Measurements from ENCODE around the gene TMEM243.

Gene TMEM243

DNA sequence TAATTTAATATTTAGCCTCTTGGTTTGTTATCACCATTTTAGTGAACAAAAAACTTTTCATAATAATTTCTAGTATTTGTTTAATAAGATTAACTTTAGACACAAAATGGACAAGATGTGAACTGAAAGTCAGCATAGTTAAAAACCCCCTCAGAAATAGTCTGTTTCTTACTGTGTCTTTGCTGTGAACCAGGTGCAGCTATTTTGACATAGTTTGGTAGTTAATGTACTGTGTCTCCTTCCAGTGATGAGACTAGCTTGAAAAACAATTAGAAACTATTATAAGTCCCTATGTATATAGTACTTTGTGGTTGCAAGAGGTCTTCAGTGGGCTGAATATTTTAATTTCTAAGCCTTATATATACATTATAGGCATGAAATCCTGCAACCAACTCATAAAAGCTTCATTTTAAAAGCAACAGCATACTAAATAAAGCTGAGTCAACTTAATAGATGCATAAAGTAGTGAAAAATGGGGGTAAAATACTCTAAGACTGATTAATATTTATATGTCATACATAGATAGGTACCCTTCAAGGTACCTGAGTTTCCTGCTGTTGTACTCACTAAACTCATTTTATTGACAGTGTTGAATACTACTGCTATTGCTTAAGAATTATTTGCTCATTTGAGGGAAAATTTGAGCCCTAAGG is 48.1 kb downstream of the TMEM243 start:
- Histone ChIP-seq H3K9me2 (replicated peaks; ENCODE audit: insufficient read depth, low read length) (no peaks in the 10 kb centered on the region), H3K27me3 (ENCODE audit: low read length) (no peaks in the 10 kb centered on the region), H3K36me3 (ENCODE audit: low read length) (peaks cover 97% of the 10 kb centered on the region), H4K20me1 (ENCODE audit: low read depth, low read length) (peaks cover 25% of the 10 kb centered on the region), H3K79me2 (ENCODE audit: insufficient read depth, low read length) (peaks cover 54% of the 10 kb centered on the region), H3K9me3 (ENCODE audit: insufficient read depth, low read length) (no peaks in the 10 kb centered on the region), H3K4me3 (ENCODE audit: insufficient read depth, low read length, poor library complexity, severe bottlenecking) (no peak overlapping the region), H3K9ac (ENCODE audit: low read length) (no peak overlapping the region), H3F3A (ENCODE audit: insufficient read depth) (peaks cover 28% of the 10 kb centered on the region; the same call in 1 of the 2 replicates), H2AFZ (ENCODE audit: low read depth, low read length, severe bottlenecking) (no peak overlapping the region), H3K4me2 (ENCODE audit: low read depth, low read length, poor library complexity, severe bottlenecking) (no peak overlapping the region), H3K27ac (ENCODE audit: low read depth, low read length) (no peak overlapping the region)
- no peak for TF ChIP-seq EZH2phosphoT487 (conservative IDR thresholded peaks at IDR 0.05; ENCODE audit: low read length)
- TF ChIP-seq CTCF (IDR thresholded peaks at IDR 0.05; ENCODE audit: insufficient read depth, low read length, poor library complexity, severe bottlenecking) = no peak

DNA sequence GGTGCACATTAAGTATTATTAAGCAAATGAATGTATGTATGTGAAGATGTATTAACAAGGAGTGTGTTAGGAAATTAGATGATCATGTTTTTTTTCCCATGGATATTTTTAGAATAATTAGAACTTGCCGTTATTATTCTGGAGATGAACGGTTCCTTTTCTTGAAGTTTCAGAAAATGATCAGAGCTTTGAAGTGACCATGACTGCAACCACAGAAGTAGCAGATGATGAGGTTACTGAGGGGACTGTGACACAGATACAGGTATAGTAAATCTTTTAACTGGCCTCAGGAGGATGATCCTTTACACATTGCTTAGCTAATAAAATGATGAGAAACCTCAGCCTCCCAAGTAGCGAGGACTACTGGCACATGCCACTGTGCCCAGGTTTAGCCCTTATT is 48.7 kb downstream of the TMEM243 start:
- Histone ChIP-seq H2AFZ (ENCODE audit: low read depth, low read length, severe bottlenecking) (no peak overlapping the region), H3K27ac (ENCODE audit: low read depth, low read length) (no peak overlapping the region), H3K27me3 (ENCODE audit: low read length) (no peaks in the 10 kb centered on the region), H3K4me3 (ENCODE audit: insufficient read depth, low read length, poor library complexity, severe bottlenecking) (no peak overlapping the region), H3K9ac (ENCODE audit: low read length) (no peak overlapping the region), H3F3A (ENCODE audit: insufficient read depth) (peaks cover 28% of the 10 kb centered on the region; the same call in 1 of the 2 replicates), H3K9me3 (ENCODE audit: insufficient read depth, low read length) (no peaks in the 10 kb centered on the region), H3K9me2 (replicated peaks; ENCODE audit: insufficient read depth, low read length) (no peaks in the 10 kb centered on the region), H4K20me1 (ENCODE audit: low read depth, low read length) (peaks cover 28% of the 10 kb centered on the region), H3K4me2 (ENCODE audit: low read depth, low read length, poor library complexity, severe bottlenecking) (no peak overlapping the region), H3K36me3 (ENCODE audit: low read length) (peaks cover 97% of the 10 kb centered on the region), H3K79me2 (ENCODE audit: insufficient read depth, low read length) (peaks cover 54% of the 10 kb centered on the region)
- TF ChIP-seq EZH2phosphoT487 (conservative IDR thresholded peaks at IDR 0.05; ENCODE audit: low read length) (no peak), CTCF (IDR thresholded peaks at IDR 0.05; ENCODE audit: insufficient read depth, low read length, poor library complexity, severe bottlenecking) (no peak)

DNA sequence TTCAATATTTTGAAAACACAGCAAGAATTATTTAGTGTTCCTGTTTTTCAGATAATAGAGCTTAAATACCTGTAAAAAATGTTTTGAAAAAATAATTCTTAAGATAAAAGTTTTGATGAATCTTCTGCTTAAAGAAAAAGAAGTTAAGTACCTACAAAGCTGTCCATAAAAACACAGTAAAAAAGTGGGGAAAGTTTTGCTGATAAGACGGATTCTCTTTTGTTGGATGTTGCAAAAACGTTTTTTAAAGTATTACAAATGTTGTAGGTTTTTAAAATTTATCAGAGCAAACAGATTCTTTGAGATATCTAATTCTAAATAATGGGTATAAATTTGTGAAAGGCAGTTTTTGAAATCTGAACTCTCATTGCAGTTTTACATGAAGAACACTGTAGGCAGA is 55.1 kb downstream of the TMEM243 start:
- Histone ChIP-seq H3K79me2 (ENCODE audit: insufficient read depth, low read length) (peaks cover 80% of the 10 kb centered on the region), H3K36me3 (ENCODE audit: low read length) (peaks cover 83% of the 10 kb centered on the region), H3F3A (ENCODE audit: insufficient read depth) (peaks cover 3% of the 10 kb centered on the region; the same call in 1 of the 2 replicates), H2AFZ (ENCODE audit: low read depth, low read length, severe bottlenecking) (no peak overlapping the region), H3K27me3 (ENCODE audit: low read length) (no peaks in the 10 kb centered on the region), H3K4me3 (ENCODE audit: insufficient read depth, low read length, poor library complexity, severe bottlenecking) (no peak overlapping the region), H3K4me2 (ENCODE audit: low read depth, low read length, poor library complexity, severe bottlenecking) (no peak overlapping the region), H3K9ac (ENCODE audit: low read length) (no peak overlapping the region), H4K20me1 (ENCODE audit: low read depth, low read length) (peaks cover 62% of the 10 kb centered on the region), H3K27ac (ENCODE audit: low read depth, low read length) (no peak overlapping the region), H3K9me2 (replicated peaks; ENCODE audit: insufficient read depth, low read length) (no peaks in the 10 kb centered on the region), H3K9me3 (ENCODE audit: insufficient read depth, low read length) (no peaks in the 10 kb centered on the region)
- no peak for TF ChIP-seq EZH2phosphoT487 (conservative IDR thresholded peaks at IDR 0.05; ENCODE audit: low read length)
- no peak for TF ChIP-seq CTCF (IDR thresholded peaks at IDR 0.05; ENCODE audit: insufficient read depth, low read length, poor library complexity, severe bottlenecking)

All from SU-DHL-6 (cell line).